Measurements from ENCODE around the gene GLP2R.

Gene GLP2R

DNA sequence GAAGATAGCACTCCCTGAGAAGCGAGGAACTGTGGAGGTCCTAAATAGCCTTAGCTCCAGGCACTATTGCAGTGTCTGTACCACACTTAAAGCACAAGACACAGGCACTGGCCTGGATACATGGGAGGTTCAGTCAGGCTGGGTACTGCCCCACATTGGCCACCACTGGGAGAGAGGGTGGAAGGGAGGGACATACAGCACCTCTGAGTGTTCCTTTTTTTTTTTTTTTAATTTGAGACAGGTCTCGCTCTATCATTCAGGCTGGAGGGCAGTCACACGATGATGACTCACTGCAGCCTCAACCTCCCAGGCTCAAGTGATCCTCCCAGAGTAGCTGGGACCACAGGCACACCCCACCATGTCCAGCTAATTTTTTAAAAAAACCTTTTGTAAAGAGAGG, 5.3 kb upstream of the GLP2R start:
- DNase-seq (ENCODE audit: low read depth in 1 of 2, low spot score in 1 of 2) = no peak
- TF ChIP-seq JUND (IDR thresholded peaks at IDR 0.05; ENCODE audit: low read depth) = no peak
- in situ Hi-C loops (cut with HindIII; ENCODE audit: low pct_unique_long_range_greater_than_20kb, low sequenced_read_pairs) = no loop called here

GRCh38 chr17:9821921-9822320, 3.8 kb upstream of the GLP2R start, which contains the start of gene GSG1L2:
GSG1L2 (minus strand) TSS chr17:9822079; CDS start chr17:9822071, 8 bp downstream.
- DNase-seq (ENCODE audit: low read depth in 1 of 2, low spot score in 1 of 2) = no peak
- in situ Hi-C loops (cut with HindIII; ENCODE audit: low pct_unique_long_range_greater_than_20kb, low sequenced_read_pairs) = no loop called here
- TF ChIP-seq JUND (IDR thresholded peaks at IDR 0.05; ENCODE audit: low read depth) = no peak

GRCh38 chr17:9824094-9824493, 1.6 kb upstream of the GLP2R start:
- in situ Hi-C loops (cut with HindIII; ENCODE audit: low pct_unique_long_range_greater_than_20kb, low sequenced_read_pairs) = no loop called here
- no peak for DNase-seq (ENCODE audit: low read depth in 1 of 2, low spot score in 1 of 2)
- TF ChIP-seq JUND (IDR thresholded peaks at IDR 0.05; ENCODE audit: low read depth) = no peak

- TF ChIP-seq JUND (IDR thresholded peaks at IDR 0.05; ENCODE audit: low read depth) = no peak
- in situ Hi-C loops (cut with HindIII; ENCODE audit: low pct_unique_long_range_greater_than_20kb, low sequenced_read_pairs) = no loop called here
- DNase-seq (ENCODE audit: low read depth in 1 of 2, low spot score in 1 of 2) = peak in 1 of 2 experiments; percentile 19
Measured at GRCh38 chr17:9824797-9825338, 856 bp upstream of the GLP2R start.

GRCh38 chr17:9828296-9829295, 2.9 kb downstream of the GLP2R start:
- no peak for DNase-seq (ENCODE audit: low read depth in 1 of 2, low spot score in 1 of 2)
- in situ Hi-C loops (cut with HindIII; ENCODE audit: low pct_unique_long_range_greater_than_20kb, low sequenced_read_pairs) = no loop called here

GRCh38 chr17:9829343-9829742, 3.6 kb downstream of the GLP2R start:
- in situ Hi-C loops (cut with HindIII; ENCODE audit: low pct_unique_long_range_greater_than_20kb, low sequenced_read_pairs) = no loop called here
- TF ChIP-seq JUND (IDR thresholded peaks at IDR 0.05; ENCODE audit: low read depth) = no peak
- DNase-seq (ENCODE audit: low read depth in 1 of 2, low spot score in 1 of 2) = no peak

More at GRCh38 chr17:9828296-9829295, 2.9 kb downstream of the GLP2R start:
- TF ChIP-seq JUND (IDR thresholded peaks at IDR 0.05; ENCODE audit: low read depth) = no peak

DNA sequence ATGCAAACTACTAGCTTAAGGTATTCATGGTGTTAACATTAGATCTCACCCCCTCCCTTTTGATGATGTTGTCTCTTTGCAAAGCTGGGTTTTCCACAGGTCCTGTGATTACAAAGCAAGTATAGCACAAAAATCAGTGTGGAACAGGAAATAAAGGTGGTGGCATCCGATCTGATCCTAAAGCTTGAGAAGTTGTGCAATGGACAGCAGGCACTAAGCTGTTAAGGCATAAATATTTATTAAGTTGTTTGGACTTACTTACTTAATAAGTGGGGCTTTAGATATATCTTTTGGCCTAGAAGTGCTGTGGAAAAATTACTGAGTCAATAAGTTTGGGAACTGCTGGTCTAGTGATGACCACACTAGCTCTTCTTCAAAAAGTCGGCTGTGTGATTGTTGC, 5.0 kb downstream of the GLP2R start:
- no peak for DNase-seq (ENCODE audit: low read depth in 1 of 2, low spot score in 1 of 2)
- no peak for TF ChIP-seq JUND (IDR thresholded peaks at IDR 0.05; ENCODE audit: low read depth)
- in situ Hi-C loops (cut with HindIII; ENCODE audit: low pct_unique_long_range_greater_than_20kb, low sequenced_read_pairs) = no loop called here

GRCh38 chr17:9833922-9834321, 8.2 kb downstream of the GLP2R start:
- in situ Hi-C loops (cut with HindIII; ENCODE audit: low pct_unique_long_range_greater_than_20kb, low sequenced_read_pairs) = no loop called here
- DNase-seq (ENCODE audit: low read depth in 1 of 2, low spot score in 1 of 2) = no peak
- TF ChIP-seq JUND (IDR thresholded peaks at IDR 0.05; ENCODE audit: low read depth) = no peak

DNA sequence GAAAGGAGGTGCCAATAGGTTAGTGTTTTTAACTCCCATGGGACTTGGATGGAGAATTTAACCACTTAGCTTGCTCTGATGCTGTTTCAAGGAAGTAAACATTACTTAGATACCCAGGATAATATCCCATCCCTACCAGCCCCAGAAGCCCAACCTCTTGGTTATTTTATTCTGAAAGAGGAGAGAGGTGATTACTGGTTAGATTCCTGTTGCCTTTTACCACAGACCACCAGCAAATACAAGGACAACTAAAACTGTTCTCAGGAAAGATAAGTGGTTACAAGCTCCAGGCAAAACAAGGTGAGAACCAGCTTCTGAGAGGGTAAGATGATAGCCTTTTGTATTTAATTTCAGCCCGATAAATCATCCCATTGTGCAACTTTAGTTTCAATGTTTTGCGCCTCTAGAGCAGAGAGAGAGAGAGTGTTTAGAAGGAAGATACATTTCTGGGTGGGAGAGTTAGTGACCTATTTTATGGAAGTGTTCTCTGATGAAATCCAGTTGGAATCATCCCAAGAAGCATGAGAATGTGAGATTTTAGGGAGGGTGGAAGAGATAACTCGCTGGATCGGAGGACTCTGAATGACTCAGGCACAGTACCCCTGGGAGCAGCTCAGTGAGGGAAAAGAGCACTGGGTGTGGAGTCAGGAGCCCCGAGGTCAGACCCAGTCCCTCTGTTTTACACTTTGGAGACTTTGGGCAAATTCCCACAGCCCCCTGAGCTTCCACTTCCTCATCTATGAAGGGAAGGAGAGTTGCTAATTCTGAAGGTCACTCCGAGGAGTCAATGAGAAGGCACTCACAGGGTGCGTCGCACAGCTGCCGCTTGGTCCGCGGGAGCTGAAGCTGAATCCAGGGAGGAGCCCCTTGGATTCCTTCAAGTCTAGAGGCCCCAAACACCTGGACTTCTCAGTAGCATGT, 12.1 kb downstream of the GLP2R start:
- DNase-seq (ENCODE audit: low read depth in 1 of 2, low spot score in 1 of 2) = no peak
- in situ Hi-C loops (cut with HindIII; ENCODE audit: low pct_unique_long_range_greater_than_20kb, low sequenced_read_pairs) = no loop called here
- TF ChIP-seq JUND (IDR thresholded peaks at IDR 0.05; ENCODE audit: low read depth) = no peak

DNA sequence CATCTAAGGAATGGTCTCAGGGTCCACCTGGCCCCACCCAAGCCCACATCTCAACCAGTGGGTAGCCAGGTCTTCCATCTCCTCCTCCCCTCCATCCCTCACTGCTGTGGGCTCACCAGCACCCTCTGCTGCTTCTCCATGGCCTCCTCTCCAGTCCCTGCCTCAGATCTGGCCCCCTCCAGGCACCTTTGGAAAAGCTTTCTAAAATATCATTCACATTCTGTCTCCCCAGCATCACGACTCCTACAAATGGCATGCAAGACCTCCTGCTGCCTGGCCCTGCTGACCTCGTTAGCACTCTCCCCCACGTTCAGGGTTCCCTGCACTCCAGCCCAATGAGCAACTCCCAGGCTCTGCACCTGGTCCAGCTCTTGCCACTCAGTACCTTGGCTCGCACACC, 13.7 kb downstream of the GLP2R start:
- DNase-seq (ENCODE audit: low read depth in 1 of 2, low spot score in 1 of 2) = no peak
- no peak for TF ChIP-seq JUND (IDR thresholded peaks at IDR 0.05; ENCODE audit: low read depth)
- in situ Hi-C loops (cut with HindIII; ENCODE audit: low pct_unique_long_range_greater_than_20kb, low sequenced_read_pairs) = no loop called here

DNA sequence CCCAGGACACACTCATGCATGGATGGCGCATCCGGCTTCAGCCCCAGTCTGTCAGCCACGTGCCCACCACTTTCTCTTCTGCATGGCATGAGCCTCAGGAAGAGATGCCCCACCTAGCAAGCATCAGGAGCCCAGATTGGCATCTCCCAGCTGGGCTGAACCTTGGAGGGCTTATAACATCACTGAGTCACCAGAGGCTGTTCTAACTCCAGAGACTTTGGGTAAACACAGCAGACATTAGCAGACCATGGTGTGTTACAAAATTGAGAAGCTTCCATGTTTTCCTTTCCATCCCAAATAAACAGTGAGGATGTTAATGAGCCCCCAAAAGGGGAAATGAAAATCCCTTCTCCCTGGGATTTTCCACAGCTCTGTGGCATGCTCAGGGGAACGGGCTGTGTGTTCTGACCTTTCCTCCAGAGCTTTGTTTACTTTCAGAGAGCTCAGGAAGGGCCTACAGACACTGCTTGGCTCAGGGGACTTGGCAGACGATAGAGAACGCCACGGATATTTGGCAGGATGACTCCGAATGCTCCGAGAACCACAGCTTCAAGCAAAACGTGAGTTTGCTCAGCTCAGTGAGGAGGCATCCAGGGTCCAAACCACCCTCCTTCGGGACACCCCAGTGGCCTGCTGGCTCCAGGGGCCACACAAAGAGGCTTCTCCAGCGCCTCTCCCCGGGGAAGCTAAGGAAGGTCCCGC, 16.5 kb downstream of the GLP2R start:
- no peak for DNase-seq (ENCODE audit: low read depth in 1 of 2, low spot score in 1 of 2)
- TF ChIP-seq JUND (IDR thresholded peaks at IDR 0.05; ENCODE audit: low read depth) = no peak
- in situ Hi-C loops (cut with HindIII; ENCODE audit: low pct_unique_long_range_greater_than_20kb, low sequenced_read_pairs) = no loop called here
